HepG2 (cell line): Measurements from ENCODE around the gene MPST. TPM values are rescaled to one million over a fixed set of nuclear protein-coding genes. Genes with fewer than 3 reads are reported as not detected.

ENCODE experiments used
- ATF1 ChIP-seq: IDR thresholded peaks from 2 replicates; pipeline ENCODE4 v1.6.1; 2016; ENCODE audit warnings: mild to moderate bottlenecking, control low read depth
- ELF3 ChIP-seq: IDR thresholded peaks from 2 replicates; pipeline ENCODE4 v1.6.1; 2016; ENCODE audit warnings: missing genetic modification reagents, missing compliant biosample characterization
- ETV5 ChIP-seq: IDR thresholded peaks from 2 replicates; pipeline ENCODE4 v1.6.1; 2018; ENCODE audit warnings: missing biosample characterization, missing genetic modification reagents, inconsistent platforms, borderline replicate concordance
- KAT7 ChIP-seq: IDR thresholded peaks from 2 replicates; pipeline ENCODE4 v1.6.1; 2018; ENCODE audit warnings: borderline replicate concordance, missing compliant biosample characterization
- MBD4 ChIP-seq: IDR thresholded peaks from 2 replicates; pipeline ENCODE4 v1.6.1; 2012; ENCODE audit warnings: low read length, inconsistent platforms, borderline replicate concordance
- MEF2D ChIP-seq: sonication (generic); formaldehyde crosslinking; IDR thresholded peaks from 2 replicates; pipeline ENCODE4 v1.5.1; 2020; ENCODE audit warnings: mild to moderate bottlenecking, missing genetic modification reagents
- MIER2 ChIP-seq: IDR thresholded peaks from 2 replicates; pipeline ENCODE4 v1.6.1; 2016; ENCODE audit warnings: missing biosample characterization, missing genetic modification reagents
- MLXIP ChIP-seq: sonication (generic); formaldehyde crosslinking; IDR thresholded peaks from 2 replicates; pipeline ENCODE4 v1.9.0; 2021; ENCODE audit warnings: missing genetic modification reagents, borderline replicate concordance
- PAF1 ChIP-seq: IDR thresholded peaks from 2 replicates; pipeline ENCODE4 v1.6.1; 2016; ENCODE audit warnings: missing genetic modification reagents, missing compliant biosample characterization
- PRDM10 ChIP-seq: sonication (generic); formaldehyde crosslinking; IDR thresholded peaks from 2 replicates; pipeline ENCODE4 v1.4.0; 2020; ENCODE audit warnings: low read depth, missing genetic modification reagents
- RNF219 ChIP-seq: sonication (generic); formaldehyde crosslinking; IDR thresholded peaks from 2 replicates; pipeline ENCODE4 v1.5.0; 2020; ENCODE audit warnings: mild to moderate bottlenecking, missing genetic modification reagents
- SMAD1 ChIP-seq: sonication (generic); formaldehyde crosslinking; IDR thresholded peaks from 2 replicates; pipeline ENCODE4 v1.4.0; 2020; ENCODE audit warnings: missing genetic modification reagents, low read depth, mild to moderate bottlenecking, borderline replicate concordance
- SOX5 ChIP-seq: IDR thresholded peaks from 2 replicates; pipeline ENCODE4 v1.6.1; 2016; ENCODE audit warnings: borderline replicate concordance
- SP5 ChIP-seq: IDR thresholded peaks from 2 replicates; pipeline ENCODE4 v1.6.1; 2016; ENCODE audit warnings: low read depth, borderline replicate concordance
- TOE1 ChIP-seq: sonication (generic); formaldehyde crosslinking; IDR thresholded peaks from 2 replicates; pipeline ENCODE4 v1.4.0; 2020; ENCODE audit warnings: mild to moderate bottlenecking, missing genetic modification reagents
- ZBTB20 ChIP-seq: sonication (generic); formaldehyde crosslinking; IDR thresholded peaks from 2 replicates; pipeline ENCODE4 v1.8.1; 2023; ENCODE audit warnings: missing genetic modification reagents, low read depth, mild to moderate bottlenecking, borderline replicate concordance
- ZC3H4 ChIP-seq: sonication (generic); formaldehyde crosslinking; IDR thresholded peaks from 2 replicates; pipeline ENCODE4 v1.4.0; 2020; ENCODE audit warnings: missing genetic modification reagents, borderline replicate concordance
- ZNF224 ChIP-seq: sonication (generic); formaldehyde crosslinking; IDR thresholded peaks from 2 replicates; pipeline ENCODE4 v1.5.0; 2020; ENCODE audit warnings: mild to moderate bottlenecking, missing genetic modification reagents
- ZNF326 ChIP-seq: sonication (generic); formaldehyde crosslinking; IDR thresholded peaks from 2 replicates; pipeline ENCODE4 v1.4.0; 2020; ENCODE audit warnings: missing genetic modification reagents, borderline replicate concordance
- ZNF564 ChIP-seq: sonication (generic); formaldehyde crosslinking; IDR thresholded peaks from 2 replicates; pipeline ENCODE4 v1.8.1; 2023; ENCODE audit warnings: mild to moderate bottlenecking, missing genetic modification reagents
- ZNF749 ChIP-seq: sonication (generic); formaldehyde crosslinking; IDR thresholded peaks from 2 replicates; pipeline ENCODE4 v1.8.0; 2022; ENCODE audit warnings: mild to moderate bottlenecking, missing genetic modification reagents, moderate library complexity, borderline replicate concordance
- ZNF768 ChIP-seq: sonication (generic); formaldehyde crosslinking; IDR thresholded peaks from 2 replicates; pipeline ENCODE4 v1.4.0; 2020; ENCODE audit warnings: missing genetic modification reagents
- polyA plus RNA-seq, 8 experiments: library from polyadenylated mRNA; depleted of rRNA in 3 of 8; stranded (reverse) in 7 of 8; unstranded in 1 of 8; fragments of >200 nt; fragmentation: Illumina TruSeq in 4 of 8; extraction: Trizol in 4 of 8; gene quantifications; 2 replicates each; pipeline versions ENCODE4 v1.2.1 to v1.2.3, GENCODE V29; 2011 to 2016; ENCODE audit warnings: low read depth in 4 of 8, missing spikeins in 1 of 8, mixed read lengths in 1 of 8; ENCODE audit not compliant: insufficient read depth in 1 of 8
- total RNA-seq, 5 experiments: library from RNA; depleted of rRNA; stranded (reverse); fragments of >200 nt; fragmentation: Illumina TruSeq; extraction: Trizol; gene quantifications; 2 replicates each; pipeline ENCODE4 v1.2.3, GENCODE V29; 2016; ENCODE audit warnings: low read depth in 1 of 5

Gene MPST
- total and polyA plus RNA-seq, 2 of the 13 experiments (the other 11 are each of a cell fraction or from before 2014, with no cell fraction given), result 133 to 141 TPM

GRCh38 chr22:37032134-37032534, 12.6 kb downstream of the MPST start (continued):
- 0 out of 2 replicates have a peak, but pooled peaks have one; percentile 6 for TF ChIP-seq SP5 (CRISPR knock-in tag)
- 0 out of 2 replicates have a peak, but pooled peaks have one; percentile 5 for TF ChIP-seq PRDM10 (CRISPR knock-in tag)
- TF ChIP-seq SOX5 (CRISPR knock-in tag), result 0 out of 2 replicates have a peak, but pooled peaks have one; percentile 18
- no peak for TF ChIP-seq ZNF326 (CRISPR knock-in tag)
- 0 out of 2 replicates have a peak, but pooled peaks have one; percentile 32 for TF ChIP-seq TOE1
- TF ChIP-seq ZNF749 (CRISPR knock-in tag), result peak; percentile 3; the same call in 1 of the 2 replicates
- TF ChIP-seq RNF219 (CRISPR knock-in tag), result 0 out of 2 replicates have a peak, but pooled peaks have one; percentile 7
- 0 out of 2 replicates have a peak, but pooled peaks have one; percentile 14 for TF ChIP-seq ETV5 (CRISPR knock-in tag)
- TF ChIP-seq ZC3H4 (CRISPR knock-in tag), result peak; percentile 46; the same call in 1 of the 2 replicates
- peak; percentile 94; the same call in 1 of the 2 replicates for TF ChIP-seq PAF1 (CRISPR knock-in tag)
- TF ChIP-seq ZBTB20 (CRISPR knock-in tag), result 0 out of 2 replicates have a peak, but pooled peaks have one; percentile 5
- peak; percentile 10; the same call in 1 of the 2 replicates for TF ChIP-seq MEF2D
- no peak for TF ChIP-seq SMAD1 (CRISPR knock-in tag)
- TF ChIP-seq ELF3 (CRISPR knock-in tag), result 0 out of 2 replicates have a peak, but pooled peaks have one; percentile 7
- peak; percentile 88; the same call in 1 of the 2 replicates for TF ChIP-seq ZNF768
- 0 out of 2 replicates have a peak, but pooled peaks have one; percentile 28 for TF ChIP-seq ZNF564
- TF ChIP-seq MLXIP (CRISPR knock-in tag), result 0 out of 2 replicates have a peak, but pooled peaks have one; percentile 8
- TF ChIP-seq MBD4, result peak; percentile 24; the same call in 1 of the 2 replicates
- TF ChIP-seq KAT7 (CRISPR knock-in tag), result 0 out of 2 replicates have a peak, but pooled peaks have one; percentile 38
- TF ChIP-seq ATF1, result no peak
- TF ChIP-seq ZNF224 (CRISPR knock-in tag), result no peak
- no peak for TF ChIP-seq MIER2 (CRISPR knock-in tag)
